HG02981 (cell line): Measurements from ENCODE around the gene RIPOR3.
"Not testable (repeated sequence)": the region's sequence is repeated elsewhere in the genome, so short reads cannot be mapped to it uniquely, and the experiment has no call there.

Experiments used
- ATAC-seq: cut with Tn5 transposase; IDR thresholded peaks from one replicate; pipeline ENCODE4 v1.9.1; 2021; ENCODE audit warnings: mild to moderate bottlenecking, moderate library complexity; ENCODE audit not compliant: unreplicated experiment

The RIPOR3 gene

DNA sequence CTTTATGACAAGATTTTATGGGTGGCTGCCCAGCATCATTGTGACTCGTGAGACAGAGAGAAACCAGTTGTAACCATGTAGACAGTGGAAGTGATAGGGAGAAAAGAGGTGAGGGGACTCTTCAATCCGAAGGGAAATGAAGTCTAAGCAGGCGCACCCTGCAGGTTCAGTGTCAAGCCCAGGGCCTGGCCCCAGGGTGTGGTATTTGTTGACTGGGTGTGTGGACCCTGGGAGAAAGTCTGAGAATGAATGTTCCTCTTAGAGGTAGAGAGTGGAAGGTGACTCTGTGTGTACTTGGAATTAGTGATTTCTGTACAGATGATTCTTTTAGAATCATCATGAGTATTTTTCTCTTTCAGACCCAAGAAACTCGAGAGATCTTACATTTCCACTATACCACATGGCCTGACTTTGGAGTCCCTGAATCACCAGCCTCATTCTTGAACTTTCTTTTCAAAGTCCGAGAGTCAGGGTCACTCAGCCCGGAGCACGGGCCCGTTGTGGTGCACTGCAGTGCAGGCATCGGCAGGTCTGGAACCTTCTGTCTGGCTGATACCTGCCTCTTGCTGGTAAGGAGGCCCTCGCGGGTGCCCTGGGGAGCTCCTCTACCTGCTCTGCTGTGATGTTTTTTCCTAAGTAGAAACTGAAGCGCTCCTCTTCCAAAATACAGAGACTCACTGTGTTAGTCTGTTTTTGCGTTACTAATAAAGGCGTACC, 113.1 kb downstream of the RIPOR3 start:
- no peak for ATAC-seq

DNA sequence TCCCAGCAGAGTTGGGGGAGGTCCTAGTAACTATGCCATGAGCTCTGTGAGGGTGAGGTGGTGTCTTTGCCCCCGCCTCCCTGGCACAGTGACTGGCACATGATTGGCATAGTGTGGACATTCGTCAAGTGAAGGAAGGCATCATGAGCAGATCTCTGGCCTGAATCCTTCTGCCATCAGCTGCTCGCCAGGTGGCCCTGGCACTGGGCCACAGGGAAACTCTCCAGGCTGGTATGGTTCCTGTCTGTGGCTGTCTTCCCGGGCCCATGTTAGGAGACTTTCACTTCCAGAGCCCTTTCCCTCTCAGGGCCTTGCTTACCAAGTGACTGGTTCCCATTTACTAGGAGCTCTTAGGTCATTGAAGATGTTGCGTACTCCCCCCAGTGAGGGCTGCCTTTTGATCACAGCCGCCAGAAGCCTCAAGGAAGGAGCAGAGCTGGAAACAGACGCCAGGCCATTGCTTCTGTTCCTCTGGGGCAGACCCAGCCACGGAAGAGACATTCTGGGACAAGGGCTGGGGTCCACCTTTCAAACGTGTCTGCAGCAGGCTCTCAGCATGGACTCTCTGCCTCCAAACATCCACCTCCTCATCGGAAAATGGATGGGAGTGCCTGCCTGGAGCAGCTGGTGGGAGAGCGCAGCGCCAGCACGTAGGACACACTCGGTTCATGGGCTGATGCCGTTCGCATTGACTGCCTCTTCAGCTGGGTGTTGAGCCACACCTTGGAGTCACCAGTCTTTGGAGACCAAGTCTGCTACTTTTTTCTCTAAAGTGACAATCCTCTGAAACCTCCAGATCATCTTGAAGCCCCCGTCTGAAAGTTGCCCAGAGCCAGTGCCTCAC, 113.9 kb downstream of the RIPOR3 start:
- no peak for ATAC-seq

- no peak for ATAC-seq
Measured at GRCh38 chr20:50575865-50576720, 115.2 kb downstream of the RIPOR3 start.

GRCh38 chr20:50574586-50574985, 116.8 kb downstream of the RIPOR3 start:
- ATAC-seq: no peak

- ATAC-seq: no peak
Measured at GRCh38 chr20:50574108-50574507, 117.2 kb downstream of the RIPOR3 start.

DNA sequence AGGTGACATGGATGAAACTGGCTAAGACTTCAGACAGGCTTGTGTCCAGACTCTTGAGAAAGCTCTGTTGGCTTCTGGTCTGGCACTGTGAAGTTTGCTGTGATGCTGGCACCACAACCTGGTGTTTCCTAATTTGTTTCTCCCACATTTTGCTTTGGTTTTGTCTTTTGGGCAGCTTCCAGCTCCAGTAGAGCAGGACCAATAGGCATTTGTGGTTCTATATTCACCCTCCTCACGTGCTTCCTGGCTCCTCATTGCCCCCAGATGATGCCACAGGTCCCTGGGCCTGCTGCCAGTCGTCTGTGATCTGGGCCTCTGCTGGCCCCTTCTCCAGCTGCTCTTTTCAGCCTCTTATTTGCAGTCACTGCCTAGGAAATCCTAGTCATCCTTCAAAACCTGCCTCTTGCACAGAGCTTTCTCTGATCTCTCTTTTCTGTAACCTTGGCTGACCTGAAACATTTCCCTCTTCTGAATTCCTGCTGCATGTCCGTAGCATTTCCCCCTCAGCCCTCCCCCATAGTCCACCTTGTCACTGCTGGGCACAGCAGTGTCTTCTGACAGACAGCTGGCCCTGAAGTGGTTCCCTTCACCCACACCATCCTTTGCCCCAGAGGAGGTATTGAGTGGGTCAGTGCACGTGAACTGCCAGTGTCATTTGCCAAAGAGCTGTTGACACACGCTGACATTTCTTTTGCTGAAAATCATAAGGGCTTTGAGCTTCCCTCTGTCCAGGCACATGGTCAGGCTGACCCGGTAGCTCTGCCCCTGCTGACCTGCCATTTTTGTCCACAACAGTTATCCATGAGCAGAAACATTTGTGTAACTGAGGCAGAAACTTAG, 118.2 kb downstream of the RIPOR3 start:
- no peak for ATAC-seq

- ATAC-seq: no peak
Measured at GRCh38 chr20:50571466-50571865, 119.9 kb downstream of the RIPOR3 start.

GRCh38 chr20:50569864-50570836, 121.2 kb downstream of the RIPOR3 start:
- ATAC-seq: no peak

GRCh38 chr20:50569487-50569863, 121.9 kb downstream of the RIPOR3 start:
- ATAC-seq: not testable (repeated sequence)

GRCh38 chr20:50568549-50568942, 122.8 kb downstream of the RIPOR3 start:
- no peak for ATAC-seq

DNA sequence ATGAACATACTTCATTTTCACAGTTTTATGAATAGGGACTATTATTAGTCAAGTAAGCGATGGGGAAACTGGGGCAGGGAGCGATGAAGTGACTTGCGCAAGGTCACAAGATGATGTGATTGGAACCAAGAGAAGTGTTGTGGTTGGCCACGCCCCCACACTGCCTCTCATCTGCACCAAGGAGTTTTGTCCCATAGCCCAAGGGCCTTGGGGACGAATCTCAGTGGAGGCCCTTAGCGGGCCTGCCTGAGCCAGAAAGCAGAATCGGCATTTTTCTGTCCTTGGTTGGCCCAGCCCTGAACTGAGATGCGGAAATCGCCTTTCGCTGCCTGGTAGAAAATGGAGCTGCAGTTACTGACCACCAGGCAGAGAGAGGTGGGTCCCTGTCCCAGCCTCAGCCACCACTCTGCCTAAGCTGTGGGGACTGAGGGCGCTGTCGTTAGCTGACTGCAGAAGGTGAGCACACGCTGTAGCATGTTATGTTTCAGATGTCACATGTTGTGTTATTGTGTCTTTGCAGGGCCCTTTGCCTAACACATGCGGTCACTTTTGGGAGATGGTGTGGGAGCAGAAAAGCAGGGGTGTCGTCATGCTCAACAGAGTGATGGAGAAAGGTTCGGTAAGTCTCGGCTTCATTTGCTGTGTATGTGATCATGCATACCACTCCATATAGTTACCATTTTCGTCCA, 123.3 kb downstream of the RIPOR3 start:
- ATAC-seq: no peak

DNA sequence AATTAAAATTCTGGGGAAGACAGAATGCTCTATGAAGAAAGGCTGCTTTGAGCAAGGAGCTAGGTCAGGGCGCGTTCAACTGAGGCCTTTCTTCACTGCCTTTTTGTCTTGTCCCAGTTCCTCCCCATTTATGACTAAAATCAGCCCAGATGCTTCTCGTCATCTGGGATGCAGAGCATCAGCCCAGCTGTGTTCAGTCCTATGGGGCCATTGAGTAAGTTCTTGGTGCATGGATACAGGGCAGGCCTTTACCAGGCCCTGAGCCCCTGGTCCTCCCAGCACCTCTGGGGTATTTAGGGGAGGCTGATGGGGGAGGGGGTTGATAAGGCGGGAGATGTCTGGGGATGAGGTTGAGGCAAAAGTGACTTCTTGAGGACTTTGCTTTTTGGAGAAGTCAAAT, 125.5 kb downstream of the RIPOR3 start:
- ATAC-seq: no peak

- ATAC-seq: no peak
Measured at GRCh38 chr20:50565383-50565782, 126.0 kb downstream of the RIPOR3 start.

- ATAC-seq: no peak
Measured at GRCh38 chr20:50563133-50563944, 128.0 kb downstream of the RIPOR3 start.

GRCh38 chr20:50562262-50562701, 129.1 kb downstream of the RIPOR3 start:
- no peak for ATAC-seq

DNA sequence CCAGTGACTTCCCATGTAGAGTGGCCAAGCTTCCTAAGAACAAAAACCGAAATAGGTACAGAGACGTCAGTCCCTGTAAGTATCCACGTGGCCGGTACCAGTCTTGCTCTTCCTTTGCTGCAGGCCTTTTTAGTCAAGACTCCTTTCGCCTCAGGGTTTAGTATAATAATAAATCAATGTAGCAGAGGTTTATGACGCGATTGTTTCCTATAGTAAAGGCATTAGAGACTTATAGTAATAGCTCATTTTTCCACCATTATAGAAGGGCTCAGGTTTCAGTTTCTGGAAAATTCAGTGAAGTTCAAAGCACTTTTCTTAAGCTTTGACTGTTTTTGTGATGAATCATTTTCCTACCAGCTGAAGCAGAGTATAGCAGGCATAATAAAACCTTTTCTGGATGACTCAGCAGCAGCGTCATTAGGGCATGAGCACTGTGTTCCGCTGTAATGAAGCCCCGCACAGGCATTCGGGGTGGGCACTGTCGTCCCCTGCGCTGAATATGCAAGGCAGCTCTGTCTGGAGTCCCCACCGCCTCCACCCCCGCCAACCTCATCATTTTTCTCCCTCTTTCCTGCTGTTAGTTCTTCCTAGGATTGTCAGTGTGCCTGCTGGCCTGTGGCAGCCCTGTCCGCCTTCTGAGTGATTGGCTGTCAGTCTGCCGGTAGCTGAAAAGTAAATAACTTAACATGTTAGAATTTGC, 129.8 kb downstream of the RIPOR3 start:
- ATAC-seq: no peak

GRCh38 chr20:50560867-50561266, 130.5 kb downstream of the RIPOR3 start:
- ATAC-seq: no peak
